ENCODE results near the gene NFE2L3. TPM values are rescaled to one million over a fixed set of nuclear protein-coding genes. Genes with fewer than 3 reads are reported as not detected.

NFE2L3 gene
- total and polyA plus RNA-seq, 4 donors: 0.32 to 1.9 (median 1.3) TPM

- H3K27me3 ChIP-seq (ENCODE audit: control insufficient read depth in 4 of 4, insufficient read depth in 4 of 4, low read length in 3 of 4): peaks cover 0 to 2% (median 0%) of the 10 kb centered on the region in 4 donors
Observed at GRCh38 chr7:26145238-26145637, 6.8 kb upstream of the NFE2L3 start.

More at GRCh38 chr7:26145238-26145637, 6.8 kb upstream of the NFE2L3 start:
- H3K36me3 ChIP-seq (ENCODE audit: control insufficient read depth in 4 of 4, insufficient read depth in 3 of 4, low read depth in 1 of 4, low read length in 3 of 4): no peaks in the 10 kb centered on the region
- H3K9ac ChIP-seq (ENCODE audit: low read depth in 1 of 2, low read length in 2 of 2): no peak overlapping the region
- no peak overlapping the region for H3K4me3 ChIP-seq (ENCODE audit: low read depth in 1 of 3, low read length in 3 of 3)
- WGBS: 83% methylated on average over 4 of the region's 4 CpGs
- no peaks in the 10 kb centered on the region for H3K4me1 ChIP-seq (ENCODE audit: control insufficient read depth in 4 of 4, insufficient read depth in 4 of 4, low read length in 3 of 4)
- DNase-seq (ENCODE audit: low spot score): no peak
- no peak for TF ChIP-seq NR2F2 (IDR thresholded peaks at IDR 0.05)
- TF ChIP-seq FOXA1 (IDR thresholded peaks at IDR 0.05): no peak
- no peak for TF ChIP-seq YY1 (IDR thresholded peaks at IDR 0.05)
- TF ChIP-seq GABPA (IDR thresholded peaks at IDR 0.05 in 1 of 2, conservative IDR thresholded peaks at IDR 0.05 in 1 of 2): no peak
- TF ChIP-seq CTCF (IDR thresholded peaks at IDR 0.05; ENCODE audit: low read depth, low read length, missing input control): no peak
- TF ChIP-seq ATF3 (IDR thresholded peaks at IDR 0.05): no peak
- TF ChIP-seq JUND (IDR thresholded peaks at IDR 0.05): no peak
- no peak for TF ChIP-seq HNF4A (conservative IDR thresholded peaks at IDR 0.05)
- no peak for TF ChIP-seq RAD21 (IDR thresholded peaks at IDR 0.05)
- no peak for TF ChIP-seq RXRA (IDR thresholded peaks at IDR 0.05)
- TF ChIP-seq REST (IDR thresholded peaks at IDR 0.05): no peak
- TF ChIP-seq EGR1 (IDR thresholded peaks at IDR 0.05; ENCODE audit: low read depth in 2 of 2): no peak
- no peak for TF ChIP-seq TAF1 (conservative IDR thresholded peaks at IDR 0.05)
- TF ChIP-seq ZBTB33 (IDR thresholded peaks at IDR 0.05): no peak
- no peak for TF ChIP-seq SP1 (IDR thresholded peaks at IDR 0.05)
- no peak for TF ChIP-seq HNF4G (IDR thresholded peaks at IDR 0.05)
- no peaks in the 10 kb centered on the region for H3K9me3 ChIP-seq (ENCODE audit: control insufficient read depth in 4 of 4, low read length in 3 of 4)
- H3K27ac ChIP-seq (ENCODE audit: low read depth in 1 of 2, low read length in 2 of 2): no peak overlapping the region
